Bronchial epithelial cell (primary cell): Measurements from ENCODE around the gene HIVEP3. TPM values are rescaled to one million over a fixed set of nuclear protein-coding genes. Genes with fewer than 3 reads are reported as not detected.

ENCODE experiments used
- DNase-seq: peaks from one replicate; pipeline ENCODE4 v3.0.0-alpha.2; 2010; ENCODE audit warnings: low read depth
- FAIRE-seq: peaks from 2 replicates; lab custom pipeline; 2011; peaks lifted over from hg19 to GRCh38; lab: Jason Lieb, UNC
- H3K27me3 ChIP-seq: 2 replicates; pipeline ENCODE4 v1.5.1; 2011; ENCODE audit warnings: low read length; ENCODE audit not compliant: control insufficient read depth, insufficient read depth
- H3K36me3 ChIP-seq: 2 replicates; pipeline ENCODE4 v1.5.1; 2011; ENCODE audit warnings: low read length; ENCODE audit not compliant: control insufficient read depth, insufficient read depth
- H3K4me3 ChIP-seq: 2 replicates; pipeline ENCODE4 v1.5.1; 2011; ENCODE audit warnings: mild to moderate bottlenecking, low read depth, low read length, control low read depth
- CTCF ChIP-seq: IDR thresholded peaks from 2 replicates; pipeline ENCODE4 v1.5.1; 2011; ENCODE audit warnings: mild to moderate bottlenecking, moderate library complexity, low read length, control low read depth, inconsistent platforms; ENCODE audit not compliant: insufficient read depth, severe bottlenecking
- total RNA-seq: library from RNA; depleted of rRNA; stranded (reverse); fragments of >200 nt; gene quantifications from 2 replicates; pipeline ENCODE4 v1.2.1, GENCODE V29; 2014

Gene HIVEP3
- total RNA-seq, 1 donor from 2014 or later, result under 0.01 TPM

- Histone ChIP-seq H3K27me3 (no peaks in the 10 kb centered on the region), H3K36me3 (no peaks in the 10 kb centered on the region), H3K4me3 (no peak overlapping the region)
- no peak for TF ChIP-seq CTCF
- no peak for FAIRE-seq
- no peak for DNase-seq
These were observed 11.8 kb downstream of the HIVEP3 start for GRCh38 chr1:41906943-41907342.

- no peaks in the 10 kb centered on the region for H3K36me3 ChIP-seq
- FAIRE-seq (no peak), DNase-seq (no peak)
These were observed 13.5 kb downstream of the HIVEP3 start for GRCh38 chr1:41905093-41905675.

GRCh38 chr1:41902664-41903063 is 16.1 kb downstream of the HIVEP3 start:
- Histone ChIP-seq H3K27me3 (no peaks in the 10 kb centered on the region), H3K4me3 (no peak overlapping the region), H3K36me3 (no peaks in the 10 kb centered on the region)
- no peak for TF ChIP-seq CTCF
- no peak for DNase-seq
- FAIRE-seq, result no peak

More at GRCh38 chr1:41905093-41905675, 13.5 kb downstream of the HIVEP3 start:
- Histone ChIP-seq H3K27me3 (no peaks in the 10 kb centered on the region), H3K4me3 (no peak overlapping the region)
- TF ChIP-seq CTCF, result no peak

GRCh38 chr1:41902159-41902577 is 16.6 kb downstream of the HIVEP3 start:
- no peak overlapping the region for H3K4me3 ChIP-seq

GRCh38 chr1:41901551-41901950 is 17.2 kb downstream of the HIVEP3 start:
- Histone ChIP-seq H3K4me3 (no peak overlapping the region), H3K27me3 (no peaks in the 10 kb centered on the region), H3K36me3 (no peaks in the 10 kb centered on the region)
- TF ChIP-seq CTCF, result no peak
- no peak for FAIRE-seq
- no peak for DNase-seq

More at GRCh38 chr1:41902159-41902577, 16.6 kb downstream of the HIVEP3 start:
- H3K27me3 ChIP-seq, result no peaks in the 10 kb centered on the region
- DNase-seq (peak; percentile 37), FAIRE-seq (no peak)
- no peak for TF ChIP-seq CTCF
- no peaks in the 10 kb centered on the region for H3K36me3 ChIP-seq
